Lower leg skin (tissue), 3 donors: ENCODE data around the gene ME1.

Experiments used
- CTCF ChIP-seq, 3 donors: fragments of 450-650 bp; IDR thresholded peaks; one replicate each; pipeline ENCODE4 v1.5.1; 2016; ENCODE audit warnings: antibody characterized with exemption in 3 of 3, mild to moderate bottlenecking in 3 of 3, moderate library complexity in 2 of 3
- POLR2A ChIP-seq, 2 donors: fragments of 450-650 bp; IDR thresholded peaks; one replicate each; pipeline ENCODE4 v1.6.1; 2016 to 2017; ENCODE audit warnings: antibody characterized with exemption in 2 of 2, mild to moderate bottlenecking in 1 of 2, moderate library complexity in 1 of 2

- no peak for TF ChIP-seq POLR2A (IDR thresholded peaks at IDR 0.05)
- TF ChIP-seq CTCF (IDR thresholded peaks at IDR 0.05): no peak
These were observed 61.2 kb downstream of the ME1 start for GRCh38 chr6:83369692-83370091.
